Measurements from ENCODE around the gene CNEP1R1.
A peak's percentile ranks its signal among the peaks of the same experiment; 100 is the strongest.

The CNEP1R1 gene

GRCh38 chr16:50065624-50066481 lies 40.8 kb downstream of the CNEP1R1 start, which contains the start of gene HEATR3:
TSS of gene HEATR3 (plus strand) at chr16:50065970. CDS start at chr16:50066132, 162 bp downstream.
- H3K4me3 ChIP-seq (ENCODE audit: low read length): peak within 1 kb of the TSS; percentile 85
- H3K4me1 ChIP-seq (ENCODE audit: control insufficient read depth, low read depth, low read length): peaks cover 4% of the 10 kb centered on the region
- no peak within 1 kb of the TSS for H3K23ac ChIP-seq (ENCODE audit: low read length)
- H2BK15ac ChIP-seq (replicated peaks; ENCODE audit: low read depth): no peak within 1 kb of the TSS
- peak within 1 kb of the TSS; percentile 88 for H2BK5ac ChIP-seq (ENCODE audit: low read length)
- H2AK5ac ChIP-seq (ENCODE audit: low read length): no peak within 1 kb of the TSS
- H4K8ac ChIP-seq (ENCODE audit: low read depth, low read length): no peak within 1 kb of the TSS
- H3K79me2 ChIP-seq (ENCODE audit: control insufficient read depth, insufficient read depth, low read length): peaks cover 7% of the 10 kb centered on the region
- no CpG with 5 or more reads among the region's 91 CpGs for WGBS (ENCODE audit: extremely low coverage, insufficient coverage, low lambda C conversion rate)
- H3K36me3 ChIP-seq (ENCODE audit: control insufficient read depth, insufficient read depth, low read length): peaks cover under 1% of the 10 kb centered on the region
- no peak within 1 kb of the TSS for H4K5ac ChIP-seq (ENCODE audit: low read length)
- H3K9ac ChIP-seq (ENCODE audit: low read length): peak within 1 kb of the TSS; percentile 98
- H3K4ac ChIP-seq (ENCODE audit: low read depth, low read length): no peak within 1 kb of the TSS
- peaks cover 6% of the 10 kb centered on the region for H3K79me1 ChIP-seq (ENCODE audit: low read length)
- peak within 1 kb of the TSS; percentile 91 for H3K27ac ChIP-seq (ENCODE audit: low read depth, low read length)
- no peaks in the 10 kb centered on the region for H3K27me3 ChIP-seq (ENCODE audit: insufficient read depth, low read length, poor library complexity)
- H3K4me2 ChIP-seq (ENCODE audit: low read length): peak within 1 kb of the TSS; percentile 28
- H3K56ac ChIP-seq (ENCODE audit: low read length): peak within 1 kb of the TSS; percentile 100
- peak within 1 kb of the TSS; percentile 30 for H3K18ac ChIP-seq (ENCODE audit: low read length)
- peak; percentile 95 for DNase-seq
- no peak within 1 kb of the TSS for H2BK120ac ChIP-seq (ENCODE audit: low read depth, low read length)

GRCh38 chr16:50066482-50067289 lies 41.7 kb downstream of the CNEP1R1 start:
- peak overlapping the region; percentile 28 for H3K4me2 ChIP-seq (ENCODE audit: low read length)
- H3K27me3 ChIP-seq (ENCODE audit: insufficient read depth, low read length, poor library complexity): no peaks in the 10 kb centered on the region
- H3K79me1 ChIP-seq (ENCODE audit: low read length): peaks cover 6% of the 10 kb centered on the region
- H2AK5ac ChIP-seq (ENCODE audit: low read length): no peak overlapping the region
- peak overlapping the region; percentile 85 for H3K4me3 ChIP-seq (ENCODE audit: low read length)
- H3K23ac ChIP-seq (ENCODE audit: low read length): no peak overlapping the region
- H4K8ac ChIP-seq (ENCODE audit: low read depth, low read length): no peak overlapping the region
- H4K5ac ChIP-seq (ENCODE audit: low read length): no peak overlapping the region
- DNase-seq: no peak
- H2BK5ac ChIP-seq (ENCODE audit: low read length): no peak overlapping the region
- H3K4ac ChIP-seq (ENCODE audit: low read depth, low read length): no peak overlapping the region
- H2BK120ac ChIP-seq (ENCODE audit: low read depth, low read length): no peak overlapping the region
- peak overlapping the region; percentile 35 for H3K27ac ChIP-seq (ENCODE audit: low read depth, low read length)
- H3K79me2 ChIP-seq (ENCODE audit: control insufficient read depth, insufficient read depth, low read length): peaks cover 7% of the 10 kb centered on the region
- peaks cover 4% of the 10 kb centered on the region for H3K4me1 ChIP-seq (ENCODE audit: control insufficient read depth, low read depth, low read length)
- 100% methylated on average over 1 of the region's 34 CpGs for WGBS (ENCODE audit: extremely low coverage, insufficient coverage, low lambda C conversion rate)
- H3K18ac ChIP-seq (ENCODE audit: low read length): no peak overlapping the region
- H3K56ac ChIP-seq (ENCODE audit: low read length): peak overlapping the region; percentile 100
- H3K9ac ChIP-seq (ENCODE audit: low read length): peak overlapping the region; percentile 98
- no peak overlapping the region for H2BK15ac ChIP-seq (replicated peaks; ENCODE audit: low read depth)
- peaks cover 2% of the 10 kb centered on the region for H3K36me3 ChIP-seq (ENCODE audit: control insufficient read depth, insufficient read depth, low read length)

GRCh38 chr16:50067290-50067853 lies 42.3 kb downstream of the CNEP1R1 start:
- H3K23ac ChIP-seq (ENCODE audit: low read length): no peak overlapping the region
- peak; percentile 78 for DNase-seq
- H3K27ac ChIP-seq (ENCODE audit: low read depth, low read length): no peak overlapping the region
- no peak overlapping the region for H3K4ac ChIP-seq (ENCODE audit: low read depth, low read length)
- H2BK5ac ChIP-seq (ENCODE audit: low read length): no peak overlapping the region
- H3K79me1 ChIP-seq (ENCODE audit: low read length): peaks cover 6% of the 10 kb centered on the region
- H3K9ac ChIP-seq (ENCODE audit: low read length): peak overlapping the region; percentile 43
- no peak overlapping the region for H4K8ac ChIP-seq (ENCODE audit: low read depth, low read length)
- H3K56ac ChIP-seq (ENCODE audit: low read length): peak overlapping the region; percentile 58
- H3K18ac ChIP-seq (ENCODE audit: low read length): no peak overlapping the region
- H2BK120ac ChIP-seq (ENCODE audit: low read depth, low read length): no peak overlapping the region
- peaks cover 7% of the 10 kb centered on the region for H3K79me2 ChIP-seq (ENCODE audit: control insufficient read depth, insufficient read depth, low read length)
- no peak overlapping the region for H3K4me3 ChIP-seq (ENCODE audit: low read length)
- H3K27me3 ChIP-seq (ENCODE audit: insufficient read depth, low read length, poor library complexity): no peaks in the 10 kb centered on the region
- peaks cover 4% of the 10 kb centered on the region for H3K4me1 ChIP-seq (ENCODE audit: control insufficient read depth, low read depth, low read length)
- WGBS (ENCODE audit: extremely low coverage, insufficient coverage, low lambda C conversion rate): no CpG with 5 or more reads among the region's 3 CpGs
- H3K4me2 ChIP-seq (ENCODE audit: low read length): peak overlapping the region; percentile 5
- H2AK5ac ChIP-seq (ENCODE audit: low read length): no peak overlapping the region
- H2BK15ac ChIP-seq (replicated peaks; ENCODE audit: low read depth): no peak overlapping the region
- peaks cover 2% of the 10 kb centered on the region for H3K36me3 ChIP-seq (ENCODE audit: control insufficient read depth, insufficient read depth, low read length)
- no peak overlapping the region for H4K5ac ChIP-seq (ENCODE audit: low read length)

DNA sequence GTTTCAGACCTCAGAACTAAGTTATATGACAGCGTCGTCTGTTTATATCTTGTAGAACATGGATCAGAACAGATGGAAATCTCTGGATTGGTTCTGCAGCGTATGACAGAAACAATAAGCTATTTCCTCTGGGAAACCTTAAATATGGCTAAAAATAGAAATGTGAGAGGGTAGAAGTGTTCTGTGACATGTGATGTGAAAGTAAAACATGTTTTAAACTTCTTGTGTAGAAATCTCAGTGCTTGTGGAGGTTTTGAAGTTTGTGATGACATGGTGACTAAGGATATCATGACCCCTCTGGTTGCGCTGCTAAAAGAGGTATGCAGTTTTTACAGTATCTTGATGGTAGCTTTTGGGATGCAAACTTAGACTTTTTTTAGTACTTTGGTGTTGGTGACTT lies 43.5 kb downstream of the CNEP1R1 start:
- Histone ChIP-seq H3K23ac (ENCODE audit: low read length) (no peak overlapping the region), H3K4ac (ENCODE audit: low read depth, low read length) (no peak overlapping the region), H3K79me2 (ENCODE audit: control insufficient read depth, insufficient read depth, low read length) (peaks cover 7% of the 10 kb centered on the region), H3K79me1 (ENCODE audit: low read length) (peaks cover 6% of the 10 kb centered on the region), H2BK15ac (replicated peaks; ENCODE audit: low read depth) (no peak overlapping the region), H4K5ac (ENCODE audit: low read length) (no peak overlapping the region), H2AK5ac (ENCODE audit: low read length) (no peak overlapping the region), H2BK5ac (ENCODE audit: low read length) (no peak overlapping the region), H4K8ac (ENCODE audit: low read depth, low read length) (no peak overlapping the region), H3K4me3 (ENCODE audit: low read length) (no peak overlapping the region), H3K56ac (ENCODE audit: low read length) (no peak overlapping the region), H3K4me1 (ENCODE audit: control insufficient read depth, low read depth, low read length) (peaks cover 4% of the 10 kb centered on the region), H3K36me3 (ENCODE audit: control insufficient read depth, insufficient read depth, low read length) (peaks cover 2% of the 10 kb centered on the region), H2BK120ac (ENCODE audit: low read depth, low read length) (no peak overlapping the region), H3K9ac (ENCODE audit: low read length) (no peak overlapping the region), H3K18ac (ENCODE audit: low read length) (no peak overlapping the region), H3K27ac (ENCODE audit: low read depth, low read length) (no peak overlapping the region), H3K4me2 (ENCODE audit: low read length) (no peak overlapping the region), H3K27me3 (ENCODE audit: insufficient read depth, low read length, poor library complexity) (no peaks in the 10 kb centered on the region)
- no CpG with 5 or more reads among the region's 4 CpGs for WGBS (ENCODE audit: extremely low coverage, insufficient coverage, low lambda C conversion rate)
- no peak for DNase-seq

DNA sequence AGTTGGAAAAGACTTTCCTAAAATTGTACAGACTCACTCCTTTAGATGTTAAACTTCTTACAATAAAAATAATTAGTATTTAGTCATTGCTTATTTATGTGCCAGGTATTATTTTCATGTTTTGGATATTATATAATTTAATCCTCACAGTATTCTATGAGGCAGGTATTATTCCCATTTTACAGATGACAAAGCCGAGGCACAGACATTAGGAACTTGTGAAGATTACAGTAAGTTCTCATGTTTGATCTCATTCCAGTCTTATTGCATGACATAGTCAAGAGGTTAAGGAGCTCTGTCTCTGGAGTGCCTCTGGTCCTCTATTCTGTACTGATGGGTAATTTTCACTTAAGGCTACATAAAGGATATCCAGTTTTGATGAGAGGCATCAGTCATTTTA lies 44.0 kb downstream of the CNEP1R1 start:
- no peak overlapping the region for H2BK15ac ChIP-seq (replicated peaks; ENCODE audit: low read depth)
- H3K4me1 ChIP-seq (ENCODE audit: control insufficient read depth, low read depth, low read length): peaks cover 4% of the 10 kb centered on the region
- no peaks in the 10 kb centered on the region for H3K27me3 ChIP-seq (ENCODE audit: insufficient read depth, low read length, poor library complexity)
- H2AK5ac ChIP-seq (ENCODE audit: low read length): no peak overlapping the region
- no peak overlapping the region for H4K5ac ChIP-seq (ENCODE audit: low read length)
- no peak overlapping the region for H3K56ac ChIP-seq (ENCODE audit: low read length)
- no peak overlapping the region for H3K9ac ChIP-seq (ENCODE audit: low read length)
- H3K23ac ChIP-seq (ENCODE audit: low read length): no peak overlapping the region
- H3K4me2 ChIP-seq (ENCODE audit: low read length): no peak overlapping the region
- peaks cover 2% of the 10 kb centered on the region for H3K36me3 ChIP-seq (ENCODE audit: control insufficient read depth, insufficient read depth, low read length)
- WGBS (ENCODE audit: extremely low coverage, insufficient coverage, low lambda C conversion rate): no CpG with 5 or more reads among the region's 1 CpG
- no peak for DNase-seq
- no peak overlapping the region for H3K18ac ChIP-seq (ENCODE audit: low read length)
- no peak overlapping the region for H3K4me3 ChIP-seq (ENCODE audit: low read length)
- no peak overlapping the region for H2BK5ac ChIP-seq (ENCODE audit: low read length)
- peaks cover 6% of the 10 kb centered on the region for H3K79me1 ChIP-seq (ENCODE audit: low read length)
- no peak overlapping the region for H4K8ac ChIP-seq (ENCODE audit: low read depth, low read length)
- H3K79me2 ChIP-seq (ENCODE audit: control insufficient read depth, insufficient read depth, low read length): peaks cover 7% of the 10 kb centered on the region
- no peak overlapping the region for H3K4ac ChIP-seq (ENCODE audit: low read depth, low read length)
- H2BK120ac ChIP-seq (ENCODE audit: low read depth, low read length): no peak overlapping the region
- H3K27ac ChIP-seq (ENCODE audit: low read depth, low read length): no peak overlapping the region

Data from mesendoderm (in vitro differentiated cells).